GM12891 (cell line): Measurements from ENCODE around the gene QARS1.

Experiments used
- DNase-seq: peaks from one replicate; pipeline ENCODE4 v3.0.0; 2011; ENCODE audit warnings: low spot score; ENCODE audit not compliant: insufficient read length
- FAIRE-seq: peaks from 2 replicates; lab custom pipeline; 2011; peaks lifted over from hg19 to GRCh38; lab: Jason Lieb, UNC
- PAX5 ChIP-seq: IDR thresholded peaks from 2 replicates; pipeline ENCODE4 v1.6.1; 2011; ENCODE audit warnings: low read length, moderate library complexity, mild to moderate bottlenecking; ENCODE audit not compliant: insufficient read depth, severe bottlenecking
- POLR2A ChIP-seq: IDR thresholded peaks from 2 replicates; pipeline ENCODE4 v1.6.1; 2011; ENCODE audit warnings: low read depth, low read length, control low read depth
- POLR2AphosphoS5 ChIP-seq: IDR thresholded peaks from 2 replicates; pipeline ENCODE4 v1.6.1; 2011; ENCODE audit warnings: low read depth, low read length, control low read depth
- POU2F2 ChIP-seq: IDR thresholded peaks from 2 replicates; pipeline ENCODE4 v1.6.1; 2011; ENCODE audit warnings: low read depth, mild to moderate bottlenecking, control low read depth, low read length, moderate library complexity
- SPI1 ChIP-seq: IDR thresholded peaks from 2 replicates; pipeline ENCODE4 v1.6.1; 2011; ENCODE audit warnings: low read depth, low read length, control low read depth
- TAF1 ChIP-seq: IDR thresholded peaks from 2 replicates; pipeline ENCODE4 v1.6.1; 2011; ENCODE audit warnings: low read depth, low read length, control low read depth

Gene QARS1

DNA sequence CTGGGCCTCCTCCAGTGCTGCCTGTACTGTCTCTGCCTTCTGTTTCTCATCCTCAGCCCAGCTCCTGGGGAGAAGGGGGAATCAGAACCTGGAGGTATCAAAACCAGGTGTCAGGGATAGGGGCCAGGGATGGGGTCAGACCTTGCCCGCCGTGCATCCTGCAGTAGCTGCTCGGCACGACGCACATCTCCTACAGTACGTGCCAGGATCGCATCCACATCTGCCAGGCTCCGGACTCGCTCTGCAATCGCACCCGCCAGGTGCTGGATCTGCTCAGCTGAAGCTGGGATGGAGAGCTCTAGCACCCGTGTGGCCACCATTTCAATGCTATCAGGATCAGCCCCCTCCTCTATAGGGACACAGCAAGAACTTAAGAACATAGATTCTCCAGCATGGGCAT is 17.5 kb upstream of the QARS1 start:
- FAIRE-seq = no peak
- TF ChIP-seq PAX5 (no peak), SPI1 (no peak), TAF1 (no peak), POLR2AphosphoS5 (no peak), POLR2A (no peak), POU2F2 (no peak)
- DNase-seq = no peak

DNA sequence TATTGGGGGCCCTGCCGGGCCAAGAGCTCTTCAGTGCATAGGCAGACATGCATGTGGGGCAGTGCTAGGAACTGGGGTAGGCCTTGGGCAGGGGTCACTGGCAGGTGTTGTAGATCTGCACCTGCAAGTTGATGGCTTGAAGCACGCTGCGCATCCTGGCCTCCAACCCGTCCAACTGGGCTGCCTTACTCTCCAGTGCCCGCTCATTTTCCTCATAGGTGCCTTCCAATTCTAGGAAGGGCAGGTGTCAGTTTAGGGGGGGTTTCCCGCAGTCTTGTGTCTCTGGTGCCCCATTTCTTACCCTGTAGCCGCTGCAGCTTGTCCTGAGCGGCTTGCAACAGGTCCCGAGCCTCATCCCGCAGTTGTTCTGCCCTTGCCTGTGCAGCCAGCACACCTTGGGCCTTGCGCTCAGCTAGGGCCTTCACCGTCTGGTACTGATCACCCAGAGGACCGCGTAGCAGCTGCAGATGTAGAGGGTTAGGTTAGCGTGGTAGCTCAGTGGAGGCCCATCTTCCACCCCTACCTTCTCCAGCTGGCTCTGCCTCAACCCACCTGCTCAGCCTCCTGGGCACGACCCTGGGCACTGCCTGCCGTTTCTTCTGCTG is 16.7 kb upstream of the QARS1 start:
- FAIRE-seq (no peak), DNase-seq (no peak)
- TF ChIP-seq POLR2A (no peak), TAF1 (no peak), POLR2AphosphoS5 (no peak), PAX5 (no peak), POU2F2 (no peak), SPI1 (no peak)

DNA sequence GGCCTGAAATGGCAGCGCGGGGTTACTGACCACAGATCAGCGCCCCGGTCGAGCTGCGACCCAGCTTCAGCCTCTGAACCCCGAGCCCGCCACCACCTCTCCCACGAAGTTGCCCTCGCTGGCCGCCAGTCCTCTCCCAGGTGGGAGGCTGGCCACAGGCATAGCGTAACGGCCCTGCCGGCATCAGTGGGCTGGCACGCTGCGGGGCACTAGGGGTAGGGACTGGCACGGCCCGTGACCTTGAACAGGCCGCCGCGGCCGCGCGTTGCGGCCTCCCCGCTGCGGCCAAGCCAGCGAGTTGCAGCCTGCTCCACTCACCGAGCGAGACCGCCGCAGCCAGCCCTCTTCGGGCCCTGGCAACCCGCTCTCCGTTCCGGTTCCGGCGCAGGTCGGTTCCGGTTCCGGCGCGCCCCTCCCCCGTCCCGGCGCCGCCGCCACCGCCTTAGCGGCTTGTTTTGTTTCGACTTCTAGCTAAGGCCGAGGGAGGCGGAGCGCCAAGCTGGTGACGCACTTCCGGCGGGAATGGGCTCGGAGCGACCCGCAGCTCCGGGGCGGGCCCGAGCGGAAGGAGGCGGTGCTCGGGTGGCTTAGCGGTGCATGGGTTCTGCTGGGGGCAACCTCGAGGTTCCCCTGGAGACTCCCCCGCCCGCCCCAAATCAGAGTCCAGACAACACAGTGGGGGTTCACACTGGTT is 16.0 kb upstream of the QARS1 start, which contains the start of gene USP19:
Gene USP19, minus strand, starts transcription at position 386 of the 694 bp plus-strand sequence. CDS start 1,678 bp downstream, outside the sequence.
- TF ChIP-seq POU2F2 = no peak
- peak; percentile 86 for TF ChIP-seq POLR2A
- TF ChIP-seq POLR2AphosphoS5 = peak; percentile 87
- TF ChIP-seq PAX5 = peak; percentile 37
- TF ChIP-seq TAF1 = peak; percentile 56; the same call in 1 of the 2 replicates
- no peak for TF ChIP-seq SPI1
- DNase-seq (peak; percentile 100), FAIRE-seq (peak; percentile 99)

DNA sequence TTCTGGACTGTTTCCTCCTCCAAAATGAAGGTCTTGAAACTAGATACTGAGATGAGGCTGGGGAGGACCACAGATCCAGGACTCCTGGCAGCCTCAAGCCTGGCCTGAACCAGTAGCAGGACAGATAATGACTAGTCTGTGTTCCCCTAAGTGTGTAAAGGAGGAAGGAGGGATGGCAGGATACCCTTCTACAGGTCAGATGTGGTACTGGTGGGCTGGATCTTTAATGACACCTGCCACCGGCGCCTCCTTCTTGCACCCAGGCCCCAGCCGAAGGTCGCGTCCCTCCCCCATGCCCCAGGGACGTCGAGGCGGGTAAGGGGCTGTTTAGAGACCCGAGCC is 15.5 kb upstream of the QARS1 start:
- TF ChIP-seq POLR2A (no peak), PAX5 (no peak), SPI1 (no peak), POU2F2 (no peak), TAF1 (no peak), POLR2AphosphoS5 (no peak)
- DNase-seq = no peak
- FAIRE-seq = no peak

DNA sequence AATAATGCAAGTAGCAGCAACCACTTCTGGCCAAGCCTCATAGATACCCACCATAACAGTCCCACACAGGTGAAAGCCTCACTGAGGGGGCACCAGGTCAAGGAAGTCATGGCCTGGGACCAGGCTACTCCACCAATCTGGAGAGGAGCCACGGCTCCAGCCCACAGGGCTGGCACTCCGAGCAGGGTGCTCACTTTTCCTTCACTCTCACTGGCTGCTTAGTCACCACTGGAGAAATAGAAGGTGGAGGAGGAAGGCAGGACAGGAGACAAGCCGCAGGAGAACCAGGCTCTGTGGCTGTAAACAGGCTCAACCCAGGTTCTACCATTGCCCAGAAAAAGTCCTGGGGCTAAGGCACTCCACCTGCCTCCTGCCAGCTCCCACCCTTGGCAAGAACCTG is 14.9 kb upstream of the QARS1 start:
- no peak for FAIRE-seq
- TF ChIP-seq TAF1 (no peak), POLR2A (no peak), POU2F2 (no peak), SPI1 (no peak), POLR2AphosphoS5 (no peak), PAX5 (no peak)
- no peak for DNase-seq

DNA sequence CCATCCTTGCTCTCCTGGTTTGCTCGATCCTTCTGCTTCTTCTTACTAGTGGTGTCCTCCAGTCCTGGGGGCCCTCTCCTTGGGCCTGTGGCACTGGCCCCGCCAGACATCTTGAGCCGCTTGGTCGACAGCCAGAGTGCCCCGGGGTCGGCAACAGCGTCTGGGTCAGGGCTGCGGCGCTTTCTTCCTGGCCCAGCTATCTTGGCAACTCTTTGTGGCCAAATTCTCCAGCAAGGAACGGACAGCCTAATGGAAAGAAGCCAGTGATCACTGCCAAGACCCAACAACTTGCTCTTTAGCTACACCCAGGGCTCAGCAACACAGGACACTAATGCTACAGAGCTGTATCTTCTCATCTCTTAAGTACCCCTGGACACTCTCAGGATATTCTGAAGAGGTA is 14.5 kb upstream of the QARS1 start:
- FAIRE-seq (no peak), DNase-seq (no peak)
- no peak for TF ChIP-seq SPI1
- no peak for TF ChIP-seq PAX5
- no peak for TF ChIP-seq POLR2AphosphoS5
- no peak for TF ChIP-seq POLR2A
- TF ChIP-seq TAF1 = no peak
- TF ChIP-seq POU2F2 = no peak

DNA sequence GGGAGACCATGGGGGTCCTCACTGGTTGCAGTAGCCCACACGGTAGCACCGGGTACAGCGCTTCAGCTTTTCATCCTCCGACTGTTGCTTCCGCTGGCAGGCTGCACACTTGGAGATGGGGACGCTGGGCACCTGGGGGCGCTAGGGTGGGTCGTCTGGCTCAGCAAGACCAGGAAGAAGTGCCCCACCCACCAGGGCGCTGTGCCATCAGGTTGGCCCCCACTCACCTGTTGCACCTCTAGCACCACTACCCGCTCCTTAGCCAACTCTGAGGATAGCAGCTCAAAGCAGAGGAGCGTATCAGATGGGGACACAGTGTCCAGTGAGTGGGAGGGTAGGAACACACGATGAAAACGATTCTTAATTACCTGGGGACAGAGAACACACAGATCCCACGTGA is 7.7 kb upstream of the QARS1 start:
- FAIRE-seq (no peak), DNase-seq (no peak)
- no peak for TF ChIP-seq TAF1
- no peak for TF ChIP-seq POU2F2
- no peak for TF ChIP-seq POLR2AphosphoS5
- no peak for TF ChIP-seq SPI1
- no peak for TF ChIP-seq PAX5
- TF ChIP-seq POLR2A = no peak

DNA sequence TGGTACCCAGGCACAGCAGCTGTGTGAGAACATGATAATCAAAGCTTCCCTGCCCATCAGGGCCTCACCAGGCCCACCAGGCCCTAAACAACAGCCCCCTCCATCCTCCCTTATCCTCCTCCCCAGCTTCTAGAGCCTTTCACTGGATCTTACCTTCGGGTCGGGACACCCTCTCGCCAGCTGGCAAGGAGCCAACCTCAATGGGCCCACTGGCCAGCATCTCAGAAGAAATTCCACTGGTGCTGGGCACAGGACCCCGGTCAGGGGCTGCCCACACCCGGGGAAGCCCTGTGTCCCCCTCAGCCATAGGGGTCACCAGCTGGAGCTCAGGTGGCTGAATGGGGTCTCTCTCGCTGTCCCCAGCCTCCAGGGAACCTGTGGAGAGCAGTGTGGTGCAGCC is 6.8 kb upstream of the QARS1 start:
- no peak for FAIRE-seq
- TF ChIP-seq POLR2A = no peak
- TF ChIP-seq POU2F2 = no peak
- no peak for TF ChIP-seq POLR2AphosphoS5
- no peak for TF ChIP-seq SPI1
- no peak for TF ChIP-seq TAF1
- no peak for TF ChIP-seq PAX5
- no peak for DNase-seq

DNA sequence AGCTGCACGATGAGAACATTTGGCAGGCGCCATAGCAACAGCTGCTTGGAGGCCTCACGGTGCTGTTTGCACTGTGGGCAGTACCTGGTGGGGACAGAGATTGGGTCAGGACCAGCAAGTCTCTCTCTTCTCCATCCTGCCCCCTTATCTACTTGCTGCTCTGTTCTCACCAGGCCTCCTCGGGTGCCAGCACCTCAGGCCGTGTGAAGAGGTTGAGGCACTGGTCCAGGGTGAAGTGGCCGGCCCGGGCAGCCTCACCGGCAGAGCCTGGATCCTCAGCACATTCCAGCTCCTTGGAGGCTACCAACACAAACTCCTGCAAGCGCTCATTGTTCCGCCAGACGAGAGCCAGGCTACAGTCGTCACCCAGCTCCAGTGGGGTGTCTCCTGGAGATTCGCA is 6.2 kb upstream of the QARS1 start:
- DNase-seq = no peak
- TF ChIP-seq TAF1 (no peak), POU2F2 (no peak), POLR2A (no peak), SPI1 (no peak), PAX5 (no peak), POLR2AphosphoS5 (no peak)

More for the DNA sequence above, 6.2 kb upstream of the QARS1 start:
- FAIRE-seq = no peak
